ENCODE results near the gene PPP1R1A.

DNA sequence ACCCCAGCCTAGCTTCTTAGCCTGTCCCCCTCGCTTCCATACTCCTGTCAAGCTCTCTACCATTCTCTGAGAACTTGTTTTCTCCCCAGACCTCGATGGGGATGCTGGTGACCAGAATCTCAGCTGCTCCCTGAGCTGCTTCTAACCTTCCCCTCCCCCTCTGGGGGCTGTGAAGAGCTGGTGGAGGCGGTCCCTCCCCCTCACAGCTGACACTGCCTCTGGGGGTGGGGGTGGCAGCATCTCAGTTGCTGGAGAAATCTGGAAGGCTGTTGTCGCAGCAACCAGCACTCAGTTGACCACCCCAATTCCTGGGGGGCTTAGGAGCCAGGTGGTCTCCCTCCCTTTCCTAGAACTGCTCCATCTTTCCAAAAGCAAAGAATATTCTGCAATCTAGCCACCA is 4.7 kb downstream of the PPP1R1A start:
- TF ChIP-seq GATA3 (IDR thresholded peaks at IDR 0.05; ENCODE audit: low read depth, low read length) (no peak), GATA2 (IDR thresholded peaks at IDR 0.05; ENCODE audit: low read depth, low read length) (no peak)
